GM12878 (cell line): ENCODE results near the gene FKRP. TPM values are rescaled to one million over a fixed set of nuclear protein-coding genes. Genes with fewer than 3 reads are reported as not detected.
A peak's percentile ranks its signal among the peaks of the same experiment; 100 is the strongest.

Experiments used
- BHLHE40 ChIP-seq, 2 experiments: fragments of 450-650 bp in 1 of 2; IDR thresholded peaks; 2 replicates each; pipeline ENCODE4 v1.6.1; 2011 to 2017; ENCODE audit warnings: low read depth in 2 of 2, borderline replicate concordance in 1 of 2, improper control_type of control experiment in 1 of 2, low read length in 1 of 2, mild to moderate bottlenecking in 1 of 2
- CUX1 ChIP-seq: IDR thresholded peaks from 2 replicates; pipeline ENCODE4 v1.6.1; 2012; ENCODE audit warnings: improper control_type of control experiment, low read depth, low read length; ENCODE audit not compliant: insufficient replicate concordance
- DPF2 ChIP-seq: fragments of 450-650 bp; IDR thresholded peaks from 2 replicates; pipeline ENCODE4 v1.6.1; 2017; ENCODE audit warnings: mild to moderate bottlenecking
- EP300 ChIP-seq, 2 experiments: fragments of 150-350 bp in 1 of 2; IDR thresholded peaks; 2 replicates each; pipeline ENCODE4 v1.6.1; 2011 to 2012; ENCODE audit warnings: low read depth in 2 of 2, low read length in 2 of 2, borderline replicate concordance in 1 of 2, improper control_type of control experiment in 1 of 2, inconsistent platforms in 1 of 2; ENCODE audit not compliant: control insufficient read depth in 1 of 2
- JUND ChIP-seq: IDR thresholded peaks from 2 replicates; pipeline ENCODE4 v1.6.1; 2012; ENCODE audit warnings: low read depth, mild to moderate bottlenecking, low read length, improper control_type of control experiment, moderate library complexity
- NKRF ChIP-seq: fragments of 450-650 bp; conservative IDR thresholded peaks from 2 replicates; pipeline ENCODE4 v1.6.1; 2017; ENCODE audit warnings: mild to moderate bottlenecking, moderate library complexity
- NR2F1 ChIP-seq: fragments of 450-650 bp; conservative IDR thresholded peaks from 2 replicates; pipeline ENCODE4 v1.6.1; 2017; ENCODE audit warnings: mild to moderate bottlenecking
- POLR2AphosphoS5 ChIP-seq: IDR thresholded peaks from 2 replicates; pipeline ENCODE4 v1.6.1; 2011; ENCODE audit warnings: mild to moderate bottlenecking, low read length, inconsistent platforms
- RFX5 ChIP-seq: IDR thresholded peaks from 2 replicates; pipeline ENCODE4 v1.6.1; 2011; ENCODE audit warnings: low read depth, low read length, improper control_type of control experiment
- STAT1 ChIP-seq: fragments of 450-650 bp; conservative IDR thresholded peaks from 2 replicates; pipeline ENCODE4 v1.6.1; 2014; ENCODE audit warnings: antibody characterized with exemption, mild to moderate bottlenecking
- polyA plus RNA-seq, 11 experiments: library from polyadenylated mRNA; depleted of rRNA in 4 of 11; unstranded in 6 of 11; stranded (reverse) in 5 of 11; fragments of >200 nt; fragmentation: Nextera tagmentation in 4 of 11; fragmentation: Illumina TruSeq in 1 of 11; extraction: Ambion mirVana in 4 of 11; extraction: Trizol in 1 of 11; gene quantifications; 1 replicate in 1 of 11; 2 replicates in 10 of 11; pipeline versions ENCODE4 v1.2.1 to v1.2.3, GENCODE V29; 2011 to 2016; ENCODE audit warnings: inconsistent platforms in 2 of 11, missing spikeins in 2 of 11, low read depth in 1 of 11
- total RNA-seq, 4 experiments: library from RNA; depleted of rRNA in 3 of 4; stranded (reverse); fragments of >200 nt in 3 of 4; fragmentation: Illumina TruSeq in 1 of 4; extraction: Trizol in 1 of 4; gene quantifications; 2 replicates each; pipeline versions ENCODE4 v1.2.1 to v1.2.3, GENCODE V29; 2013 to 2021

FKRP gene
- total and polyA plus RNA-seq, 10 of the 15 experiments (the other 5 are each of a cell fraction or from before 2014, with no cell fraction given): 1.3 to 14.1 (median 7.8) TPM

- TF ChIP-seq CUX1: no peak
- TF ChIP-seq NKRF: 0 out of 2 replicates have a peak, but pooled peaks have one; percentile 44
- TF ChIP-seq NR2F1: peak; percentile 59
- TF ChIP-seq EP300 (IDR thresholded peaks at IDR 0.05; ENCODE audit: borderline replicate concordance in 1 of 2, control insufficient read depth in 1 of 2, low read depth in 2 of 2, low read length in 2 of 2): no peak
- 0 out of 2 replicates have a peak, but pooled peaks have one; percentile 14 for TF ChIP-seq DPF2
- no peak for TF ChIP-seq RFX5
- TF ChIP-seq JUND: no peak
- no peak for TF ChIP-seq STAT1
- TF ChIP-seq POLR2AphosphoS5: no peak; the same call in 1 of the 2 replicates
- peak in 1 of 2 experiments; percentile 49; a peak in 2 of 4 replicates for TF ChIP-seq BHLHE40 (IDR thresholded peaks at IDR 0.05; ENCODE audit: borderline replicate concordance in 1 of 2, low read depth in 2 of 2, low read length in 1 of 2)
- TF ChIP-seq, all 136 proteins: peak for 8
Observed at GRCh38 chr19:46713781-46714443, 31.9 kb upstream of the FKRP start (continued).
